Heart right ventricle (tissue), 16 donors: ENCODE data around the gene PDE12. TPM values are rescaled to one million over a fixed set of nuclear protein-coding genes. Genes with fewer than 3 reads are reported as not detected.

Source experiments
- ATAC-seq, 8 donors: fragments of 200-7000 bp; cut with Tn5 transposase; one replicate each; pipeline ENCODE4 v1.9.1; 2020; ENCODE audit warnings: mild to moderate bottlenecking in 8 of 8, moderate library complexity in 8 of 8, moderate number of reproducible peaks in 1 of 8
- DNase-seq, 2 donors: peaks; one replicate each; pipeline ENCODE4 v3.0.0-alpha.2; 2020
- H3K27ac ChIP-seq, 10 donors: fragments of 200-600 bp; sonication (generic) in 2 of 10; one replicate each; pipeline versions ENCODE4 v1.5.0 to v1.8.0; 2020 to 2022; ENCODE audit warnings: mild to moderate bottlenecking in 3 of 10
- H3K27me3 ChIP-seq, 7 donors: fragments of 200-600 bp; one replicate each; pipeline ENCODE4 v1.8.0; 2021 to 2022; ENCODE audit warnings: mild to moderate bottlenecking in 2 of 7
- H3K36me3 ChIP-seq, 9 donors: fragments of 200-600 bp; sonication (generic) in 1 of 9; one replicate each; pipeline versions ENCODE4 v1.5.0 to v1.8.0; 2020 to 2022; ENCODE audit warnings: mild to moderate bottlenecking in 2 of 9
- H3K4me1 ChIP-seq, 9 donors: fragments of 200-600 bp; sonication (generic) in 1 of 9; one replicate each; pipeline versions ENCODE4 v1.5.0 to v1.8.0; 2020 to 2022; ENCODE audit warnings: mild to moderate bottlenecking in 4 of 9
- H3K4me3 ChIP-seq, 10 donors: fragments of 200-600 bp; sonication (generic) in 2 of 10; one replicate each; pipeline versions ENCODE4 v1.5.0 to v1.8.0; 2020 to 2022; ENCODE audit warnings: mild to moderate bottlenecking in 7 of 10, moderate library complexity in 2 of 10
- H3K9me3 ChIP-seq, 11 donors: fragments of 200-600 bp in 10 of 11; sonication (generic) in 2 of 11; one replicate each; pipeline versions ENCODE4 v1.5.0 to v1.8.0; 2013 to 2022; ENCODE audit warnings: mild to moderate bottlenecking in 2 of 11, control low read depth in 1 of 11, moderate library complexity in 1 of 11
- WGBS, 2 donors: extraction: QIAGEN DNeasy Blood & Tissue Kit; methylation state at CpG; one replicate each; pipeline ENCODE4 v1.1.7; 2013; ENCODE audit warnings: inconsistent platforms in 1 of 2; 5-methylcytosine and 5-hydroxymethylcytosine counted together
- intact Hi-C, 10 donors: fragments of 100-400 bp; cut with DNase I; formaldehyde crosslinking; loops; one replicate each; pipeline versions ENCODE4 v1.11.1 to v1.14.2; 2022
- polyA plus RNA-seq, 2 donors: library from polyadenylated mRNA; stranded (reverse); fragments of 200-250 nt; gene quantifications; one replicate each; pipeline ENCODE4 v1.2.3, GENCODE V29; 2013
- total RNA-seq, 10 donors: library from RNA; stranded (reverse); fragmentation: NEBNext Ultra II Directional in 3 of 10; extraction: Animal tissue kit (Norgen Biotek cat#: 25700) in 3 of 10; gene quantifications; one replicate each; pipeline versions ENCODE4 v1.2.1 to v1.2.4, GENCODE V29; 2021 to 2023
- TF ChIP-seq, protein P1 (sequence below), 9 donors: fragments of 200-600 bp; sonication (generic) in 2 of 9; IDR thresholded peaks; one replicate each; pipeline versions ENCODE4 v1.5.0 to v1.8.0; 2021 to 2022; ENCODE audit warnings: antibody characterized with exemption in 9 of 9, mild to moderate bottlenecking in 5 of 9, moderate library complexity in 1 of 9
- donor health status: Arrhythmogenic right ventricular cardiomyopathy.
- donor health status: ischemic (EF 13 %, LVEDD 7.1; RV severe dilation, severe dysfunction).
- donor health status: healthy with polysubstance abuse.
- donor health status: DM: no; HTN: yes; CAD: no.
- donor health status: DM: no; HTN: no; CAD: no.
- donor health status: ischemic (EF 25% LVEDD 6.9; RV normal size, moderate dysfunction).
- donor health status: ischemic (EF 25% LVEDD 5.7; RV mildly dilated, moderate dysfunction).
- donor health status: healthy.
- donor health status: DM: yes; HTN: yes; CAD: no.
- donor health status: Ischemic cardiomyopathy.
- donor health status: ischemic (EF 35%, LVEDD 5.7; RV mildly dilated, moderate dysfunction).
- donor health status: nonischemic (EF 11% LVEDD 7.7; RV severe dilation, severe dysfunction).
- donor health status: DM: yes; HTN: yes; CAD: no.
- donor health status: PGD.
- donor health status: ischemic (EF 29% LVEDD 5.4; RV normal size, mild dysfunction).
- donor health status: nonischemic (EF 23%, LVEDD 6.1; RV moderate dilation, normal function).

The PDE12 gene
- total and polyA plus RNA-seq, 12 donors, result 2.7 to 14.6 (median 12.7) TPM

DNA sequence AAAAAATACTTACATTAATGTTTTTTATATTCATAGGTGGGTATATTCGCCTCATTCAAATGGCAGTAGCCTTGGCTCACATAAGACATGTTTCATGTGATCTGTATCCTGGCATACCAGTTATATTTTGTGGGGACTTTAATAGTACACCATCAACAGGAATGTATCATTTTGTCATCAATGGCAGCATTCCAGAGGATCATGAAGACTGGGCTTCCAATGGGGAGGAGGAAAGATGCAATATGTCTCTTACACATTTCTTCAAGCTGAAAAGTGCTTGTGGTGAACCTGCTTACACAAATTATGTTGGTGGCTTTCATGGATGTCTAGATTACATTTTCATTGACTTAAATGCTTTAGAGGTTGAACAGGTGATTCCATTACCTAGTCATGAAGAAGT lies 3.5 kb downstream of the PDE12 start:
- Histone ChIP-seq H3K9me3 (no peaks in the 10 kb centered on the region), H3K4me1 (peaks cover 4 to 47% (median 37%) of the 10 kb centered on the region in 9 donors), H3K4me3 (no peak overlapping the region), H3K36me3 (peaks cover 0 to 58% (median 18%) of the 10 kb centered on the region in 9 donors), H3K27ac (no peak overlapping the region), H3K27me3 (no peaks in the 10 kb centered on the region)
- TF ChIP-seq, protein P1, sequence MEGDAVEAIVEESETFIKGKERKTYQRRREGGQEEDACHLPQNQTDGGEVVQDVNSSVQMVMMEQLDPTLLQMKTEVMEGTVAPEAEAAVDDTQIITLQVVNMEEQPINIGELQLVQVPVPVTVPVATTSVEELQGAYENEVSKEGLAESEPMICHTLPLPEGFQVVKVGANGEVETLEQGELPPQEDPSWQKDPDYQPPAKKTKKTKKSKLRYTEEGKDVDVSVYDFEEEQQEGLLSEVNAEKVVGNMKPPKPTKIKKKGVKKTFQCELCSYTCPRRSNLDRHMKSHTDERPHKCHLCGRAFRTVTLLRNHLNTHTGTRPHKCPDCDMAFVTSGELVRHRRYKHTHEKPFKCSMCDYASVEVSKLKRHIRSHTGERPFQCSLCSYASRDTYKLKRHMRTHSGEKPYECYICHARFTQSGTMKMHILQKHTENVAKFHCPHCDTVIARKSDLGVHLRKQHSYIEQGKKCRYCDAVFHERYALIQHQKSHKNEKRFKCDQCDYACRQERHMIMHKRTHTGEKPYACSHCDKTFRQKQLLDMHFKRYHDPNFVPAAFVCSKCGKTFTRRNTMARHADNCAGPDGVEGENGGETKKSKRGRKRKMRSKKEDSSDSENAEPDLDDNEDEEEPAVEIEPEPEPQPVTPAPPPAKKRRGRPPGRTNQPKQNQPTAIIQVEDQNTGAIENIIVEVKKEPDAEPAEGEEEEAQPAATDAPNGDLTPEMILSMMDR (IDR thresholded peaks at IDR 0.05), result no peak
- intact Hi-C loops, result loop anchor here in 1 of 10 donors (5.0 kb wide), 1 partner anchor 38 kb away; the partner anchor contains the start of gene ARF4
- 96 to 98% methylated on average over 1 of the region's 1 CpG for whole genome bisulfite sequencing, 2 donors
- no peak for ATAC-seq
- DNase-seq, result no peak

DNA sequence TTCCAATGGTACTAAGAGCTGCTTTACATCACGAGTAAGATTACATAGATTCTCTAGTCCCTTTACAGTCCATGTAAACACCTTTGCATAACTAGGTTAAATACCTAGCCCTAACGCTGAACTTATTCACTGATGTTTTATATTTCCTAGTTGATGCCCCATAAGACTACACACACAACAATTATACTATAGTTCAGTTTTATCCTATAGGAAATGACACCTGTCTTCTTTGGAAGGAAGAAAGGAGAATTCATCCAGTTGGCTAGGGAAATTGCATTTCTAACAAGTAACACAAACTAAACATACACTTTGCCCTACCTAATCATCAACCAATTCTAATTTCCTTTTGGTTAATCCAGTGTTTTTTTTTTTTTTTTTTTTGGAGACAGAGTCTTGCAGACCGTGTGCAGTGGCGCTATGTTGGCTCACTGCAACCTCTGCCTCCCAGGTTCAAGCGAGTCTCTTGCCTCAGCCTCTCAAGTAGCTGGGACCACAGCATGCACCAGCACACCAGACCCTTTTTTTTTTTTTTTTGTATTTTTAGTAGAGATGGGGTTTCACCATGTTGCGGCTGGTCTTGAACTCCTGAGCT lies 13.9 kb downstream of the PDE12 start:
- TF ChIP-seq, protein P1 (IDR thresholded peaks at IDR 0.05), result no peak
- intact Hi-C loops, result no loop called here
- Histone ChIP-seq H3K4me3 (no peak overlapping the region), H3K4me1 (peaks cover 0 to 10% (median 4%) of the 10 kb centered on the region in 9 donors), H3K9me3 (no peaks in the 10 kb centered on the region), H3K27ac (no peak overlapping the region), H3K27me3 (no peaks in the 10 kb centered on the region), H3K36me3 (peaks cover 0 to 100% (median 44%) of the 10 kb centered on the region in 9 donors)
- no peak for ATAC-seq
- 90 to 95% methylated on average over 5 of the region's 6 CpGs for WGBS, 2 donors
- DNase-seq, result no peak

DNA sequence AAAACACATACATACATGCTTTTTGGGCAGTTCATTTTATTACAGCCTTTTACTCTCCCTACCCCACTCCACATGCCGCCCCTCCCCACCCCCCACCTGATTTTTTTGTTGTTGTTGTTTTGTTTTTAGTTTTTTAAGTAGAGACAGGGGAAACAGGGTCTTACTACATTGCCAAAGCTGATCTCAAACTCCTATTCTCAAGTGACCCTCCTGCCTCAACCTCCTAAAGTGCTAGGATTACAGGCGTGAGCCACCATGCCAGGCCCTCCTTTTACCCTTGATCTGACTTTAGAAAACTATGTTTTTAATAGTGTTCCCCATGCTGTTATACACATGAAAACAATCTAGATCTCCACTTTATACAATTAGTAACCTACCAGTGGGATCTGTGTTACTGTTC lies 14.8 kb downstream of the PDE12 start:
- H3K36me3 ChIP-seq, result peaks cover 0 to 100% (median 47%) of the 10 kb centered on the region in 9 donors
- no peak for DNase-seq
- intact Hi-C loops, result no loop called here

DNA sequence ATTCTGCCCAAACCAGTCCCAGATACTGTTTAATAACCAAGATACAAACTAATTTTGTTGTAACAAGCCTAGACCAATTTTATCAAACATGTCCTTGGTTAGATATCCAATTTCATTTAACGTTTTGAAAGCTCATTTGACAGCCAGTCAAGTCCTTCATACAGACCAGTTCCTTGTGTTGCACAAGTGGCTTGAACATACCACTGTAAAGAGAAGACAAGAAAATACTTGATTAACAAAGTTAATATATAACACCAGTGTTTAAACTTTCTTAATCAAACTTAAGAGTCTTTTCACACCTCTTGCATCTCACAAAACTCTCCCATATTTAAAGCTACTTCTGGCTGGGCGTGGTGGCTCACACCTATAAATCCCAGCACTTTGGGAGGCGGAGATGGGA lies 16.0 kb downstream of the PDE12 start:
- ATAC-seq (no peak), DNase-seq (no peak)
- Histone ChIP-seq H3K4me1 (peaks cover 0 to 22% (median 11%) of the 10 kb centered on the region in 9 donors), H3K27me3 (no peaks in the 10 kb centered on the region), H3K4me3 (no peak overlapping the region), H3K9me3 (no peaks in the 10 kb centered on the region), H3K27ac (no peak overlapping the region), H3K36me3 (peaks cover 0 to 99% (median 47%) of the 10 kb centered on the region in 9 donors)
- TF ChIP-seq, protein P1 (IDR thresholded peaks at IDR 0.05), result no peak
- intact Hi-C loops, result no loop called here
- 70 to 76% methylated on average over 3 of the region's 3 CpGs for WGBS, 2 donors

More for the DNA sequence above, 14.8 kb downstream of the PDE12 start:
- ATAC-seq, result no peak
- Histone ChIP-seq H3K4me3 (no peak overlapping the region), H3K4me1 (peaks cover 0 to 13% (median 4%) of the 10 kb centered on the region in 9 donors), H3K27ac (no peak overlapping the region), H3K27me3 (no peaks in the 10 kb centered on the region), H3K9me3 (no peaks in the 10 kb centered on the region)
- WGBS, 2 donors, result 97 to 99% methylated on average over 2 of the region's 2 CpGs
- TF ChIP-seq, protein P1 (IDR thresholded peaks at IDR 0.05), result no peak
